Liver (tissue), 9 donors: ENCODE data around the gene NTN1. TPM values are rescaled to one million over a fixed set of nuclear protein-coding genes. Genes with fewer than 3 reads are reported as not detected.

Experiments
- DNase-seq: peaks from one replicate; pipeline ENCODE4 v3.0.0-alpha.2; 2017; ENCODE audit warnings: low spot score
- H3K27ac ChIP-seq, 2 donors: one replicate each; pipeline ENCODE4 v1.7.0; 2013; ENCODE audit warnings: inconsistent platforms in 2 of 2, low read length in 2 of 2, control low read depth in 1 of 2, low read depth in 1 of 2, mild to moderate bottlenecking in 1 of 2
- H3K27me3 ChIP-seq, 4 donors: one replicate each; pipeline versions ENCODE4 v1.6.1 to v1.7.0; 2013; ENCODE audit warnings: low read length in 3 of 4, inconsistent platforms in 1 of 4, mild to moderate bottlenecking in 1 of 4, moderate library complexity in 1 of 4; ENCODE audit not compliant: control insufficient read depth in 4 of 4, insufficient read depth in 4 of 4
- H3K36me3 ChIP-seq, 4 donors: one replicate each; pipeline versions ENCODE4 v1.6.1 to v1.7.0; 2013; ENCODE audit warnings: low read length in 3 of 4, mild to moderate bottlenecking in 3 of 4, low read depth in 1 of 4, moderate library complexity in 1 of 4; ENCODE audit not compliant: control insufficient read depth in 4 of 4, insufficient read depth in 3 of 4
- H3K4me1 ChIP-seq, 4 donors: one replicate each; pipeline versions ENCODE4 v1.6.1 to v1.7.0; 2013; ENCODE audit warnings: low read length in 3 of 4, mild to moderate bottlenecking in 3 of 4, moderate library complexity in 1 of 4; ENCODE audit not compliant: control insufficient read depth in 4 of 4, insufficient read depth in 4 of 4
- H3K4me3 ChIP-seq, 3 donors: one replicate each; pipeline versions ENCODE4 v1.6.1 to v1.7.0; 2013; ENCODE audit warnings: low read length in 3 of 3, control low read depth in 1 of 3, low read depth in 1 of 3, mild to moderate bottlenecking in 1 of 3
- H3K9ac ChIP-seq, 2 donors: one replicate each; pipeline ENCODE4 v1.7.0; 2013; ENCODE audit warnings: low read length in 2 of 2, mild to moderate bottlenecking in 2 of 2, moderate library complexity in 2 of 2, control low read depth in 1 of 2, low read depth in 1 of 2
- H3K9me3 ChIP-seq, 4 donors: one replicate each; pipeline versions ENCODE4 v1.6.1 to v1.7.0; 2013; ENCODE audit warnings: low read length in 3 of 4; ENCODE audit not compliant: control insufficient read depth in 4 of 4
- ATF3 ChIP-seq: IDR thresholded peaks from 2 replicates; pipeline ENCODE4 v1.6.1; 2016; ENCODE audit warnings: antibody characterized with exemption
- CTCF ChIP-seq: fragments of 150-350 bp; IDR thresholded peaks from 2 replicates; pipeline ENCODE4 v1.5.1; 2017; ENCODE audit warnings: improper control_type of control experiment, low read depth, low read length; ENCODE audit not compliant: missing input control
- EGR1 ChIP-seq, 2 donors: IDR thresholded peaks; 2 replicates each; pipeline ENCODE4 v1.6.1; 2016 to 2018; ENCODE audit warnings: antibody characterized with exemption in 2 of 2, low read depth in 2 of 2
- FOXA1 ChIP-seq: IDR thresholded peaks from 2 replicates; pipeline ENCODE4 v1.6.1; 2016; ENCODE audit warnings: antibody characterized with exemption
- FOXA2 ChIP-seq: IDR thresholded peaks from 2 replicates; pipeline ENCODE4 v1.6.1; 2016; ENCODE audit warnings: antibody characterized with exemption
- GABPA ChIP-seq, 2 donors: IDR thresholded peaks in 1 of 2; conservative IDR thresholded peaks in 1 of 2; 2 replicates each; pipeline ENCODE4 v1.6.1; 2016; ENCODE audit warnings: antibody characterized with exemption in 2 of 2, mild to moderate bottlenecking in 1 of 2, moderate library complexity in 1 of 2
- HNF4A ChIP-seq, 2 donors: conservative IDR thresholded peaks; 2 replicates each; pipeline ENCODE4 v1.6.1; 2016; ENCODE audit warnings: antibody characterized with exemption in 2 of 2, mild to moderate bottlenecking in 2 of 2
- HNF4G ChIP-seq: IDR thresholded peaks from 2 replicates; pipeline ENCODE4 v1.6.1; 2016; ENCODE audit warnings: antibody characterized with exemption
- JUND ChIP-seq, 2 donors: IDR thresholded peaks; 2 replicates each; pipeline ENCODE4 v1.6.1; 2016; ENCODE audit warnings: antibody characterized with exemption in 2 of 2
- MAX ChIP-seq: IDR thresholded peaks from 2 replicates; pipeline ENCODE4 v1.6.1; 2016; ENCODE audit warnings: antibody characterized with exemption
- NR2F2 ChIP-seq: IDR thresholded peaks from 2 replicates; pipeline ENCODE4 v1.6.1; 2016; ENCODE audit warnings: antibody characterized with exemption
- RAD21 ChIP-seq, 2 donors: IDR thresholded peaks; 2 replicates each; pipeline ENCODE4 v1.6.1; 2016; ENCODE audit warnings: antibody characterized with exemption in 2 of 2, mild to moderate bottlenecking in 2 of 2
- REST ChIP-seq: IDR thresholded peaks from 2 replicates; pipeline ENCODE4 v1.6.1; 2016; ENCODE audit warnings: antibody characterized with exemption, mild to moderate bottlenecking
- RXRA ChIP-seq, 2 donors: IDR thresholded peaks; 2 replicates each; pipeline ENCODE4 v1.6.1; 2017 to 2018; ENCODE audit warnings: antibody characterized with exemption in 2 of 2, mild to moderate bottlenecking in 1 of 2
- SP1 ChIP-seq: IDR thresholded peaks from 2 replicates; pipeline ENCODE4 v1.6.1; 2018; ENCODE audit warnings: antibody characterized with exemption, mild to moderate bottlenecking
- TAF1 ChIP-seq: conservative IDR thresholded peaks from 2 replicates; pipeline ENCODE4 v1.6.1; 2016; ENCODE audit warnings: antibody characterized with exemption, mild to moderate bottlenecking
- YY1 ChIP-seq: IDR thresholded peaks from 2 replicates; pipeline ENCODE4 v1.6.1; 2016; ENCODE audit warnings: antibody characterized with exemption, mild to moderate bottlenecking
- ZBTB33 ChIP-seq: IDR thresholded peaks from 2 replicates; pipeline ENCODE4 v1.6.1; 2016; ENCODE audit warnings: antibody characterized with exemption
- WGBS: extraction: QIAGEN DNeasy Blood & Tissue Kit; methylation state at CpG from one replicate; pipeline ENCODE4 v1.1.7; 2013; 5-methylcytosine and 5-hydroxymethylcytosine counted together
- polyA plus RNA-seq, 2 donors: library from polyadenylated mRNA; stranded (reverse) in 1 of 2; unstranded in 1 of 2; fragments of 200-250 nt in 1 of 2; fragments of >200 nt in 1 of 2; fragmentation: Nextera tagmentation in 1 of 2; extraction: Ambion mirVana in 1 of 2; gene quantifications; one replicate each; pipeline versions ENCODE4 v1.2.1 to v1.2.3, GENCODE V29; 2013 to 2015
- total RNA-seq, 2 donors: library from RNA; depleted of rRNA; stranded (reverse); fragments of >200 nt; gene quantifications; one replicate each; pipeline ENCODE4 v1.2.3, GENCODE V29; 2014
- donor health status: healthy.
- donor health status: healthy.
- donor health status: healthy.
- donor health status: healthy.
- donor health status: healthy.

Gene NTN1
- total and polyA plus RNA-seq, 4 donors: 0.14 to 8.7 (median 4.3) TPM

- Histone ChIP-seq H3K9me3 (peaks cover 0 to 2% (median 0%) of the 10 kb centered on the region in 4 donors), H3K4me1 (peaks cover 10 to 36% (median 32%) of the 10 kb centered on the region in 4 donors), H3K36me3 (no peaks in the 10 kb centered on the region), H3K27ac (peak overlapping the region in 1 of 2 donors; percentile 23), H3K4me3 (no peak overlapping the region), H3K9ac (no peak overlapping the region), H3K27me3 (no peaks in the 10 kb centered on the region)
- 38% methylated on average over 6 of the region's 6 CpGs for WGBS
- no peak for DNase-seq
- TF ChIP-seq RXRA (IDR thresholded peaks at IDR 0.05) (peak; percentile 2 to 78), ZBTB33 (no peak), SP1 (peak; percentile 42), EGR1 (IDR thresholded peaks at IDR 0.05; ENCODE audit: low read depth in 2 of 2) (peak in 1 of 2 donors; percentile 12), JUND (IDR thresholded peaks at IDR 0.05) (peak in 1 of 2 donors; percentile 50), HNF4A (conservative IDR thresholded peaks at IDR 0.05) (peak; percentile 37 to 66), TAF1 (no peak), RAD21 (IDR thresholded peaks at IDR 0.05) (peak; percentile 34 to 36), YY1 (peak; percentile 24), MAX (peak; percentile 56), ATF3 (no peak), HNF4G (no peak), GABPA (IDR thresholded peaks at IDR 0.05 in 1 of 2, conservative IDR thresholded peaks at IDR 0.05 in 1 of 2) (no peak), CTCF (no peak), FOXA1 (peak; percentile 62), REST (peak; percentile 35), FOXA2 (peak; percentile 75), NR2F2 (no peak)
Measured at GRCh38 chr17:9052921-9053320, 31.6 kb downstream of the NTN1 start.
